Measurements from ENCODE around the gene CACNB1.
A peak's percentile ranks its signal among the peaks of the same experiment; 100 is the strongest.
"Not testable (repeated sequence)": the region's sequence is repeated elsewhere in the genome, so short reads cannot be mapped to it uniquely, and the experiment has no call there.

CACNB1 gene

DNA sequence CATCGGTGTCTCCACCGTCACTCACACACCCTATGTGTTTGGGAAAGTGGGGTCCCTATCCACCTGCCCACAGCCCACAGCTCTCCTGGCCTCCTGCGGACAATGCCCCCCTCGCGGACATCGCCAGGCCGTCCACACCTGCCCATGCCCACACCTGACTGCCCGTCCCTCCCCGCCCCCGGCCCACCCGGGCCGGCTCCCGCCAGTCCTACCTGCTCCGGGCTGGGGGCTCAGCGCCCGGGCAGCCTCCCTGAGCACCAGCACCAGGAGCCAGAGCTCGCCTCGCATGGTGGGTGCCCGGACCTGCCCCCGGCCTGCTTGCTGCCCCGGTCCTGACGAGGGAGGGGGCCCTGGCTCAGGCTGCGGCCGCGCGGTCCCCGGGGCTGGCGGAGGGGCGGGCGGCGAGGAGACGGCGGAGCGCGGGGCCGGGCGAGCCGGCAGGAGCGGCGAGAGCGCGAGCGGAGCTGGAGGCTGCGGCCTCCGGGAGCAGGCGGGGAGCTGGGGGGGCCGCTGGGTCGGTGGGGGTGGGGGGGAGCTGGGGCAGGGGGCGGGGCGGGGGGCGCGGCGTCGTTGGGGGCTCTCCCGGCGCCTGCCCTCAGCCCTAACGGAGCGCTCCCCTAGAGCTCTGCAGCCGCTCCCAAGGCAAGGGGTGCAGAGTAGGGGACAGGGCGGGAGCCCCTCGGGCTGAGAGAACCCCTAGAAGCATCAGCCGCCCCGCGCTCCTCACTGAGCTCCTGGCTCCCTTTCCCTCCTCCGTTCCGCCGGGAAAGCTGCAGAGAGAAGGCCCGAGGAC is 46.1 kb downstream of the CACNB1 start, which contains the start of gene PLXDC1:
Gene PLXDC1 (minus strand): TSS at position 488 of the 793 bp plus-strand sequence. CDS start 200 bp downstream, at position 288.
- no peak for DNase-seq (ENCODE audit: low spot score)

DNA sequence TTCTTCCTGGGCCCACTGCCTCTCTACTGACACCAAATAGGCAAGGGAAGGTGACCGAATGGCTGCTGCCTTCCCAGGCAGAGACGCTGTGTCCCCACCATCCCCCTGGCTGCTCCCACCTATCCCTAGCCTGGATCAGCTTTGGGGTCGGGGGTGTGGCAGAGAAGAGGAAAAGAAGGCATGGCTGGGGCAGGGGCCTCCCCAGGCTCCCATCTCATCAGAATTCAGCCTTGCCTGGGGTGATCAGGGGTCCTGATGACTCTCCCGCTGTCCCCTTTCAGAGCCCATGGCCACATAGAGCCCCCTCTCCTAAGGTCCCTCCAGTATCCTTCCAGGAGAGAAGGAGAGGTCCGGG is 46.7 kb downstream of the CACNB1 start:
- no peak for DNase-seq (ENCODE audit: low spot score)

DNA sequence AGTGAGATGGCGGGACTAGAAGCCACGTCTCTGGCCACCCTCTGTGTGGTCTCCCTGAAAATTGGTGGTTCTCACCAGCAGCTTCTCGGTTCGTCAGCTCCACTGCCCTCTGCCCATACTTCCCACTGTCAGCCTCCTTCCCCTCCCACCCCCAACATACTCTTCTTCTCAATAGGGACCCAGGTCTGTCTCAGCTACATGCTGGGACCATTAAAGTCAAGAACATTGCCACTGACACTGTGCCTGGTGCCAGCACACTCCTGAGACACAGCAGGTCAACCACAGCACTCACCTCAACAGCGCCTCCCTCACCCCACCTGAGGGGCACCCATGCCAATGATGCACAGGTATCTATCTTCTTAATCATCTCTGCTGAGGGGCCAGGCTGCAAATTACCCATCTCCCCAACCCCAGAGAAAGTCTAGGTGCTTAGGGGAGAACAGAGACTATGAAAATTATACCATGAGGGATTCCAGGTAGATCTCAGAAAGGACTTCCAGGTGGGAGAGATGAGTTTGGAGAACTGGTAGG is 47.3 kb downstream of the CACNB1 start:
- no peak for DNase-seq (ENCODE audit: low spot score)

DNA sequence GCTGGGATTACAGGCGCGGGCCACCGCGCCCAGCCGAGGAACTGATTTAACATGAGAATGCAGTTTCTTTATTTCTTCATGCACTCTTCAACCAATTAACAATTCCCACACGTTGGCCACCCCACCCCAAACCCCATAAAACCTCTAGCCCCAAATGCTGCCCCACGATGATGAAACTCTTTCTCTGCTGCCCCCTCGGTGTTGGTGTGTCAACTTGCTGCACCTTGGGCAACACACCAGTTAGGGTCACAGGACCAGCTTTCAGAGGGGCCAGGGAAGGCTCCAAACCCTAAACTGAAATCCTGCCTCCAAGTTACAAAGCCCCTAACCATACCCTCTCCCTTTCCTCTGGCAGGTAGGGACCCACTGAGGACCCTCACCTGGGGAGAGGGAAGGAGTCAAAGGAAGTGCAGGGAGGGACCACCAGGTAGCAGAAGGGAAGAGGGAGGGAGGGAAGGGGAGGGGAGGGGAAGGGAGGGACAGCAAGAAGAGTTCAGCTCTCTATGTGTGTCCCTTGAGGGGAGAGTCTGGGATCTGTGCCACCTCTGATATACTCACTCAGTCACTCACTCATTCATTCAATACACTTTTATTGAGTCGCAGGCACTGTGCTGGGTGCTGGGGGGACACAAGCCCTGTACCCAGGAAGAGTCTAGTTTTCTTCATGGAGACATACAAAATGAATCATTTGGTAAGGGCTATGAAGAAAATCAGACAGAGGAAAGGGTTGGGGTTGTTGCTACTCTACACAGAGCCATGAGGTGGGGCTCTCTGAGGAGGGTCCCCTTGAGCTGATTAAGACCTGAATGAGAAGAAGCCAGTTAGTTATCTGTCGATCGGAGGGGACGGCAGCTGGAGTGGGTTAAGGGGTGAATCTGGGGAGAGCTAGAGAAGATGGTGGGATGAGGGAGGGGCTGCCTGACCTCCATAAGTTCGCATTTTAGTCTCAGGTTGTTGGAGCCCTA is 50.0 kb downstream of the CACNB1 start:
- DNase-seq (ENCODE audit: low spot score): no peak

DNA sequence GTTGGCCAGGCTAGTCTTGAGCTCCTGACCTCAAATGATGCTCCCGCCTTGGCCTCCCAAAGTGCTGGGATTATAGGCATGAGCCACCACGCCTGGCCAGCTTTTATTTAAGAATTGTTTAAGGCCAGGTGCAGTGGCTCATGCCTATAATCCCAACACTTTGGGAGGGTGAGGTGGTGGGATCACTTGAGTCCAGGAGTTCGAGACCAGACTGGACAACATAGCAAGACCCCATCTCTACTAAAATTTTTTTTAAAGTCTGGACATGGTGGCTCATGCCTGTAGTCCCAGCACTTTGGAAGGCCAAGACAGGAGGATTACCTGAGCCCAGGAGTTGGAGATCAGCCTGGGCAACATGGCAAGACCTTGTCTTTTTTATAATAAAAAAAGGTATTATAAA is 51.2 kb downstream of the CACNB1 start:
- no peak for DNase-seq (ENCODE audit: low spot score)

DNA sequence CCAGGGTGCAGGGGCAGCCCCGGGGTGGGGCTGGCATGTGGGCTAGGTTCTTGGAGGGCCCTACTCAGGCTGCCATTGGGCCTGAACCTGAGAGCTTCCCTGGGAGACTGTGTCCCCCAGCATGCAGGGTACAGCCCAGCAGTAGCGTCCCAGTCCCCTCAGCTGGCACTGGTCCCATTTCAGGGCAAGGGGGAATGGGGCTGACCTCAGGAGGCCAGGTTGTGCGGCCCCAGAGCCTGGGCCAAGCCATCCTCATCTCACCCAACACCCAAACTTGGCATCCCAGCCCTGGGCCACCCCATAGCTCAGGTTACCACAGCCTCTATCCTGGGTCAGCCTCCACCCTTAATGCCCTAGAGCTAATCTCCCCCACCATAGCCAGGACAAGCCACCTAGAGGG is 52.3 kb downstream of the CACNB1 start:
- no peak for DNase-seq (ENCODE audit: low spot score)

DNA sequence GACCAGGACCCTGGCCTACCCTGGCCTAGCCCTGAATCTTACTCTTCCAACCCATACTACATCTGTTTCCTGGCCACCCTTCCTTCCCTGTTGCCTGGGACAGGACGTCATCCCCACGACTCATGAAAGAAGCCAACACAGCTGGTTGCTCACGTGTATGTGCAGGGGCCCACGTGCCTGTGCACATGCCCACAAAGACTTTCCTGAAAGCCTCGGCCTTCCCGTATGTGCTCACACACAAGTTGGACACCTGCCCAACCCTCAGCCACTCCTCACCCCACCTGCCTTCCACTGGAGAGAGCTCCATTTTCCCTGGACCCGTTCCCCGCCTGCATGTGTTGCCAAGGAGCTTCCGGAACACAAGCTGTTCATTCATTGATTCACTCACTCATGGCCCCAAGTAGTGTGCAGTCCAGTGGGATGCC is 53.0 kb downstream of the CACNB1 start:
- DNase-seq (ENCODE audit: low spot score): peak; percentile 84

DNA sequence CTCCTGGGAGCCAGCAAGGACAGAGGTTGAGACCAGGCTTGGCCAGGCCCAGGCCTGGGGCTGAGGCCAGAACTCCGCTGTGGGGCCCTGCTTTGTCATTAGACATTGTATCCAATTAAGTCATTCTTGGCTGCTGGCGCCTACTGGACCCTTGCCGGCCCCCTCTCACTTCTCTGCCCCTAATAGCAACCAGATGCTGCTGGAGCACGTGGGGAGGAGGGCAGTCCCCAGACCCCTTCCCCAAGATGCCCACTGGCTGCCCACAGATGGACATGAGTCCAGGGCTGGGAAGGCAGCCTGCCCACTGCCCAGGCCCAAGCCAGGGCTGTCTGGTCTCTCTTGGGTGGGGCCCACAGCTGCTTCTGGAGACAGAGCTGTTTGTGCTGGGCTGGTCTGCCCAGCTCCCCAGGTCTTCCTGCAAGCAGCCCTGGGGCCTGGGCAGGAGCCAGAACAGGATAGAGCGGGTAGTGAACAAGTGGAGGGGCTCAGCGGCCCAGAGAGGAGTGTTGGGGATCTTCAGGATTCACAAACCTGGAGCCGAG is 53.8 kb downstream of the CACNB1 start:
- no peak for DNase-seq (ENCODE audit: low spot score)

DNA sequence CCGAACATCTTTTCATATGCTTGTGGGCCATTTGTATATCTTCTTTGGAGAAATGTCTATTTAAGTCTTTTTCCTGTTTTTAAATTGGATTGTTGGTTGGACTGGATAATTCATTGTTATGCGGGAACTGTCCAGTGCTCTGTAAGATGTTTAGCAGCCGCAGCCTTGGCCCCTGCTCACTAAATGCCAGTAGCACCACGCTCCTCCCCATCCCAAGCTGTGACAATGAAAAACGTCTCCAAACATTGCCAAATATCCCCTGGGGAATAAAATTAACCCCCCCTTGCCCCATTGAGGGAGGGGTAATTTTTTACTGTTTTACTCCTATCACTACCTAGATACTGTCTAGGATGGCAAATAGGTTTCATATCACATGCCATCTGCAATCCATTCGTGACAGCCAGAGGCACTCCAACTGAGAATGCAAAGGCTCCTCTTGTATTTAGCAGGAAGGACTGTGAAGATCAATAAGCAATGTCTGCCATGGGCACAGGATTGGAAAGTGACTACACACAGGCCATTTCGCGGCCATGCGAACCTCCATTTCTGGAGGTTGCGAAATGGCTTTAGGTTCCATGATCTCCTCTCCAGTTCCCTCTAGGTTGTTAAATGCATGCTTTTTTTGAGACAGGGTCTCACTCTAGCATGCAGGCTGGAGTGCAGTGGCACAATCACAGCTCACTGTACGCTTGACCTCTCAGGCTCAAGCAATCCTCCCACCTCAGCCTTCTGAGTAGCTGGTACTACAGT is 55.4 kb downstream of the CACNB1 start:
- DNase-seq (ENCODE audit: low spot score): no peak

DNA sequence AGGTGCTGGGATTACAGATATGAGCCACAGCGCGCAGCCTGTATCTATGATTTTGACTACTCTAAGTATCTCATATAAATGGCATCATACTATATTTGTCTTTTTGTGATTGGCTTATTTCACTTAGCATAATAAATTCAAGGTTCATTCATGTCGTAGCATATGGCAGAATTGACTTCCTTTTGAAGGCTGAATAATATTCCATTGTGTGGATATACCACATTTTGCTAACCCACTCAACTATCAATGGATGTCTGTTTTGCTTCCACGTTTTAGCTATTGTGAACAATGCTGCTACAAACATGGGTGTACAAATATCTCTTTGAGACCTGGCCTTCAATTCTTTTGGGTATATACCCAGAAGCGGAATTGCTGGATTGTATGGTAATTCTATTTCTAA is 56.2 kb downstream of the CACNB1 start:
- no peak for DNase-seq (ENCODE audit: low spot score)

DNA sequence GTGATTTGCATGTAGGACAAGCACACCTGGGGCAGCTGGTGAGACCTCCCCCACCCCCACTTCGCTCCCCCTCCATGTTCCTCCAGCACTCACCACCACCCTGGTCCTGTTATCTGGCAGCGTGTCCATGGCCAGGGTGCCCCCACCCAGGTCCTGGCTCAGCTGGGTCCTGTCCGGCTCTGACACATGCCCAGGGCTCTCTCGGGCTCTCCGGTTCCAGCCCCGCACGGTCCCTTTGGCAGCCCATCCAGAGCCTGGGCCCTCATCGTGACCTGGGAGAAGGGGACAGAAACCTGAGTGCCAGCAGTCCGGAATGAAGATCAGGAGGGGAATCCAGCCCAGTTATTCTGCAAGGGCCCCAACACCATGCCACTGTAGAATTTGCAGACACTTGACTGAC is 57.9 kb downstream of the CACNB1 start:
- DNase-seq (ENCODE audit: low spot score): no peak

DNA sequence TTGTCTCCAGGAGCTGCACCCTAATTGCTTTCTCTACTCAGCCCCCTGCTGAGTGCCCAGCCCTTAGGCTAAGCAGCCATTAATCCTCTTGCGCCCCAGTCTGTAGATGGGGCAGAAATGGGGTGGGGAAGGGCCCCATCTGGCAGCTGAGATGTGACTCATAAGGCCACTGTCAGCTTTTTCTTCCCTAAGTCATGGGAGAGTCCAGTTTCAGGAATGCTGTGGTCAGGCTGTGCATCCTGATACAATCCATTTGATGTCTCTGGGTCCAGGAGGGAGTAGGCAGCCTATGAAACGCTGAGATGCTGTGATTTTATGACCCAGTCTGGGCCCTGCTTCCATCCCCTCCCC is 58.3 kb downstream of the CACNB1 start:
- DNase-seq (ENCODE audit: low spot score): peak; percentile 73

DNA sequence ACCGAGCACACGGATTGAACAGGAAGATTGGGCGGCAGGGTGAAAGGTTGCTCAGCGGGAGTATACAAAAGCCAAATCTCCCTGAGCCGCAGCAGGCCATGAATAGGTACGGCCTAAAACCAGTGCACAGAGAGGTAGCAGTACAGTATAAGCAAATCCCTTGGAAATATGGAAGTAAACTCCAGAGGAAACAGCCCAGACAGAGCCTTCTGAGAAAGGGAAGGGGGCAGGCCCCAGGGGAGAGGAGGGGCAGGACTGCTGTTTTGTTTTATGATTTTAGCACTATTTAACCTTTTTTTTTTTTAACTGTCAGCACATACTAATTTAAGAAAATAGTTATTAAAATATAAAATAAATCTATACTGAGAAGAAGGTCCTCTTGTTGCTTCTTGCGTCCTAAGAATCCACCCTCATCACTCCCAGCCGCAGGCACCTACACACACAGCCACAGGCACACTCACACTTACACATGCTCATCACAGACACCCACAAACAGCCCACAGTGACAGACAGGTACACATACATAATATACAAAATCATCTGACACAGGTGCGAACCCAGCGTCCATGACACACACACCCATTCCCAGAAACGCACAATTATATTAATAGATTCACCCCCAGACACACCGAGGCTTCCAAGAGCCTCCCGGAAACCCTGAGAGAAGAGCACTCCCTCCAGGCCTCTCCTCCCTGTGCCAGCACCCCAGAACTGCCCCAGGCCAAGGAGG is 58.9 kb downstream of the CACNB1 start:
- DNase-seq (ENCODE audit: low spot score): no peak

DNA sequence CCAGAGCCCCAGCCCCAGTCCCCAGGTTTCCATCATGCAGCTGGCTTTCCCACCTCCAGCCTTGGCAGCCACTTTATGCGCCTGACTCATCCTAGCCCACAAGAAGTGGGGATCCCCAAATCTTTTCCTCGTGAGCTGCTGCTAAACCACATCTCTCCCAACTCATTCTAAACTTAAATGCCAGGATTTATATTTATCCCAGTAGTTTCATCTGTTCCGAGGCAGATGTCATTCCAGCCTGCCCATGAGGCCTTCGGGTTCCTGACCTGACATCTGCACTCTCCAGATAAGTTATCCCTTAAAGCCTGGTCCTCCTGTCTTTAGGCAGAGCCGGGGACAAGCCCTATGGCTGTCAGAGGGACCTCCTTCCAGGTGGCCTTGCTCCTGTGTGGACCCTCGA is 62.6 kb downstream of the CACNB1 start:
- no peak for DNase-seq (ENCODE audit: low spot score)

DNA sequence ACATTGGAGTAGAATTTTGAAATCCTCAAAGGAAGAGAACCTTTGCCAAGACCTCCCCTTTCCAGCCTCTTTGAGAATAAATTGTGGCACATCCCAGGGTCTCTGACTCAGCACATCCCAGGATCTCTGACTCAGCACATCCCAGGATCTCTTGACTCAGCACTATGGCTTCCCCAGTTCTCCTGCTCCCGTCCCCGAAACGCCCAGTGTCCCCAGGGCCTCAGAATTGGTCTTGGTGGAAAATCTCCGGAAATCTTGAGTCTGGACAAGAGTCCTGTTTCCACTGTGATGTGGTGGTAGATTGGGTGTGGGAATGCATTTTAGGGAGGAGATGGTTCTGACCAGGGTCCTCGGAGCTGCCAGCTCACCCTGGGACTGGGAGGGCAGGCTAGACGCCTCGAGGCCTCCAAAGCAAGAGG is 65.3 kb downstream of the CACNB1 start:
- peak; percentile 44 for DNase-seq (ENCODE audit: low spot score)

DNA sequence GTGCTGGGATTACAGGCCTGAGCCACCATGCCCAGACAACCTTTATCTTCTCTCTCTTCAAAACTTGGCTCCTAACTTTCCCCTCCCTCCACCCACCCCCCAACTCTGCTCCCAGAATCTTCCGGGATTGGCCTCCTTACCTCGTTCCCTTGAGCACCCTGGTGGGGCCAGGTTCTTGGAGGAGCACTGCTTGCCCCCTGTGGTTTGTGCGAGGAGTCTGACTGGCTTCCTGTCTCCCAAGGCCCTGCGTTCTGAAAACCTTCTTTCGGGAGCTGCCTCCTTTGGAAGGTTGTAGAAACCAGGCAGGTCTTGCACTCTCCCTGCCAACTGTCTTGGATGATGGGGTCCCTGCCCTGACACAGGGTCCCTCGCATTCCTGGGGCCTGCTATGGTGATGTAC is 65.9 kb downstream of the CACNB1 start:
- DNase-seq (ENCODE audit: low spot score): no peak

DNA sequence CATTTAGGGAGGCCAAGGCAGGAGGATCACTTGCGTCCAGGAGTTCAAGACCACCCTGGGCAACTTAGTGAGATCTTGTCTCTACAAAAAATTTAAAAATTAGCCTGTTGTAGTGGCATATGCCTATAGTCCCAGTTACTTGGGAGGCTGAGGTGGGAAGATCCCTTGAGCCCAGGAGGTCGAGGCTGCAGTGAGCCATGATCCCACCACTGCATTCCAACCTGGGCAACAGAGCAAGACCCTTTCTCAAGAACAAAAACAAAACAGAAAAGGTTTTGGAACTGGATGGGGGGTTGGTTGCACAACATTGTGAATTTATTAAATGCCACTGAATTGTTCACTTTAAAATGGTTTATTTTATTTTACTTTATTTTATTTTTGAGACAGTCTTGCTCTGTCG is 67.3 kb downstream of the CACNB1 start:
- DNase-seq (ENCODE audit: low spot score): no peak

DNA sequence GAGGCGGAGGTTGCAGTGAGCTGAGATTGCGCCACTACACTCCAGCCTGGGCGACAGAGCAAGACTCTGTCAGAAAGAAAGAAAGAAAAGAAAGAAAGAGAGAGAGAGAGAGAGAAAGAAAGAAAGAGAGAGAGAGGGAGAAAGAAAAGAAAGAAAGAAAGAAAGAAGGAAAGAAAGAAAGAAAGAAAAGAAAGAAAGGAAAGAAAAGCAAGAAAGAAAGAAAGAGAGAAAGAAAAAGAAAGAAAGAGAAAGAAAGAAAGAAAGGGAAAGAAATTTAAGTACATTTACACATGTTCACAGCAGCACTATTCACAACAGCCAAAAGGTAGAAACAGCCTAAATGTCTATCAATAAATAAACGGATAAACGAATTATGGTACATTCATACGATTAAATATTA is 67.9 kb downstream of the CACNB1 start:
- DNase-seq (ENCODE audit: low spot score): not testable (repeated sequence)

DNA sequence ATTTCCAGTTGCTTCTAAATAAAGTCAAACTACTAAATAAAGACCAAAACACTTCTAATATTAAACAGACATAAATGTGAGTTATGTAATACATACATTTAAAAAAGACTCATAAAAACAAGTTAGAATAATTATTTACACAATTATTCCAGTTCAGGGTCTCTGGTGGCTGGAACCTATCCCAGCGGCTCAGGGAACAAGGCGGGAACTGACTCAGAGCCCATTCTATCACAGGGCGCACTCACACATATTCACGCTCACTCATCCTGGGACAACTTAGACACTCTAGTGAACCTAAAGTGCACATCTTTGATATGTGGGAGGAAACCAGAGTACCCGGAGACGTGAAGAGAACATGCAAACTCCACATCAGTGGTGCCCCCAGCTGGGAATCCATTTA is 71.0 kb downstream of the CACNB1 start:
- no peak for DNase-seq (ENCODE audit: low spot score)

DNA sequence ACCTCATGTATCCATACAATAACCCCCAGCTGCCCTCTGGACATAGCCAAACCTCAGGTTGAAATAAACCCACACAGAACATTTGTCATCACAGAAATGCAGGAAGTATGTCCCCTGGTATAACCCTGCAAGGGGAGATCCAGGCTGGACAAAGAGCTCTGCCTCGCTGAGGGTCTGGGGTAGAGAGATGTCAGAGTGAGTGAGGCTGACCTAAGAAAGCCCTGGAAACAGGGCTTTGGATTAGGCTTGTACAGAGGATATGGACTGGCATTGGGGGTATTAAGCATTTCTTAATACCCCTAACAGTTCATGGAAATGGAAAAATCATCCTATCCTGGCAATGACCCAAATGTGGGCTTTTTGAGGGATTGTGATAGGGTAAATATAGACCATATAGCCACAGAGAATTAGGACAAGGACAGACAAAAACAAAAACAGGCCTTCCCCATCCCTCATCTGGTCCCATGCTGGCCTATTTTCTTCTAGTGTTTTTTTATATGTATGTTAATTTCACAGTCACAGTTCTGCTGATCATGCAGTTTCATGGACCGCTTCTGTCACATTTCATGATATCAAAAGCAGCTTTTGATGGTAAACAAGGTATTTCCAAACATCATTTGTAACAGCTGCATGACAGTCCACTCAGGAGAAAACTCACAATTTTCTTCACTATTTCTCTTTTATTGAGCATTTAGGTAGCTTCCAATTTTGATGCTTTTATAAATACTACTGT is 72.2 kb downstream of the CACNB1 start:
- DNase-seq (ENCODE audit: low spot score): no peak

DNA sequence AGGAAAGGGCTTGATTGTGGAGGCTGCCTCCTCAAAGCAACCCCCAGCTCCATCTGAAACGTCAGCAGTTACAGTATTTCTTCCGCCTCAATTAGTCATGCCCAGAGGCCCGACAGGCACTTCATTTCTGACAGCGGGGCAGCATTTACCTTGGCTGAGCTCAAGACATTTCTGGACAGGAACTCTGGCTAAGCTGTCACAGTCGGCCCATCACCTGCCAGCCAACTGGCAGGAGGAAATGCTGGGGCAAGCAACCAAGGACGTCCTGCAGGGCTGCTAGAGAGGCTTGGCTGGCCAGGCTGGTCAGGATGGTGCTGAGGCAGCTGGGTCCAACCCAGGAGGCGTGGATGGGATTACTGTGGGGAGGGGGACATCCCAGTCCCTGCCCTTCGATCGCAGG is 73.8 kb downstream of the CACNB1 start:
- no peak for DNase-seq (ENCODE audit: low spot score)
